ENCODE measurements around the gene CLSTN1. TPM values are rescaled to one million over a fixed set of nuclear protein-coding genes. Genes with fewer than 3 reads are reported as not detected.
"Not testable (repeated sequence)": the region's sequence is repeated elsewhere in the genome, so short reads cannot be mapped to it uniquely, and the experiment has no call there.

Gene CLSTN1
- total and polyA plus RNA-seq, 8 donors = 73.1 to 120 (median 107) TPM

- Histone ChIP-seq H3K9me3 (no peaks in the 10 kb centered on the region), H3K4me1 (no peaks in the 10 kb centered on the region), H3K27ac (peak overlapping the region in 1 of 2 donors; percentile 13), H3K4me3 (no peak overlapping the region), H3K36me3 (peaks cover 0 to 1% of the 10 kb centered on the region in 2 donors), H3K27me3 (no peaks in the 10 kb centered on the region)
- ATAC-seq (peak; percentile 75), DNase-seq (no peak)
- no peak for TF ChIP-seq CTCF (IDR thresholded peaks at IDR 0.05)
- intact Hi-C loops (cut with DNase I) = no loop called here
Observed at GRCh38 chr1:9766759-9767442, 56.9 kb downstream of the CLSTN1 start.

GRCh38 chr1:9764550-9764949 lies 59.2 kb downstream of the CLSTN1 start:
- TF ChIP-seq CTCF (IDR thresholded peaks at IDR 0.05) = no peak
- no peak overlapping the region for H3K4me3 ChIP-seq
- peaks cover 3% of the 10 kb centered on the region in 2 donors for H3K4me1 ChIP-seq
- DNase-seq (no peak), ATAC-seq (no peak)
- no peak overlapping the region for H3K27ac ChIP-seq
- no peaks in the 10 kb centered on the region for H3K9me3 ChIP-seq
- H3K36me3 ChIP-seq = no peaks in the 10 kb centered on the region
- no peaks in the 10 kb centered on the region for H3K27me3 ChIP-seq
- intact Hi-C loops (cut with DNase I) = no loop called here

GRCh38 chr1:9763914-9764313 lies 59.9 kb downstream of the CLSTN1 start:
- DNase-seq (no peak), ATAC-seq (no peak)
- no peak for TF ChIP-seq CTCF (IDR thresholded peaks at IDR 0.05)
- H3K27ac ChIP-seq = no peak overlapping the region
- H3K4me3 ChIP-seq = no peak overlapping the region
- H3K9me3 ChIP-seq = no peaks in the 10 kb centered on the region
- intact Hi-C loops (cut with DNase I) = no loop called here
- peaks cover 8% of the 10 kb centered on the region in 2 donors for H3K4me1 ChIP-seq
- H3K27me3 ChIP-seq = no peaks in the 10 kb centered on the region
- no peaks in the 10 kb centered on the region for H3K36me3 ChIP-seq

- H3K4me3 ChIP-seq; H3K27me3 ChIP-seq; H3K36me3 ChIP-seq; H3K27ac ChIP-seq; DNase-seq; H3K4me1 ChIP-seq; intact Hi-C loops (cut with DNase I); ATAC-seq; H3K9me3 ChIP-seq: not testable (repeated sequence)
Observed at GRCh38 chr1:9762446-9762845, 61.3 kb downstream of the CLSTN1 start.

- ATAC-seq = no peak
- no peaks in the 10 kb centered on the region for H3K27me3 ChIP-seq
- no peak for DNase-seq
- H3K27ac ChIP-seq = no peak overlapping the region
- TF ChIP-seq CTCF (IDR thresholded peaks at IDR 0.05) = no peak
- intact Hi-C loops (cut with DNase I) = no loop called here
- no peaks in the 10 kb centered on the region for H3K9me3 ChIP-seq
- no peaks in the 10 kb centered on the region for H3K36me3 ChIP-seq
- H3K4me3 ChIP-seq = no peak overlapping the region
- peaks cover 8% of the 10 kb centered on the region in 2 donors for H3K4me1 ChIP-seq
Observed at GRCh38 chr1:9761855-9762254, 61.9 kb downstream of the CLSTN1 start.

GRCh38 chr1:9760824-9761223 lies 62.9 kb downstream of the CLSTN1 start:
- peaks cover 8% of the 10 kb centered on the region in 2 donors for H3K4me1 ChIP-seq
- ATAC-seq (no peak), DNase-seq (no peak)
- H3K36me3 ChIP-seq = no peaks in the 10 kb centered on the region
- no peak for TF ChIP-seq CTCF (IDR thresholded peaks at IDR 0.05)
- no peaks in the 10 kb centered on the region for H3K9me3 ChIP-seq
- no peaks in the 10 kb centered on the region for H3K27me3 ChIP-seq
- H3K4me3 ChIP-seq = no peak overlapping the region
- no peak overlapping the region for H3K27ac ChIP-seq
- intact Hi-C loops (cut with DNase I) = no loop called here
